CD1c-positive myeloid dendritic cell (primary cell): ENCODE measurements around the gene REEP6.
"Not testable (repeated sequence)": the region's sequence is repeated elsewhere in the genome, so short reads cannot be mapped to it uniquely, and the experiment has no call there.

Source experiments
- DNase-seq: peaks from one replicate; pipeline ENCODE4 v3.0.0-alpha.2; 2016; ENCODE audit errors: extremely low spot score

The REEP6 gene

DNA sequence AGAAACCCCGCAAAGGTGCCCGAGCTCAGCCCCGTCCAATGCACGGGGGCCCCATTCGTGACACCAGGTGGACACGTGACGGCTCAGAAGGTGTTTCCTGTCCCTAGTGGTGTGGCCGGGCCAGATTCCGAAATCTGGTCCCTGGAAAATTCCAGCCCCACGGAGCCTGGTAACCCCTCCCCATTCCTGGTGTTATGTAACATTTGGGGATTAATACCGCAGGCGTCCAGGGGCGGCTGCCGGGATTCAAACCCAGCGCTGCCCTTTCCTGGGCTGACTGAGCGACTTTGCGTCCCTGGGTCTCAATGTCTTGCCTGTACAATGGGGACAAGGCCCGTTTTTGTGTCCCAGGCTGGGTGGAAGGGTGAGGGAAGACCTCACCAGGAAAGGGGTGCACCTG is 31.9 kb downstream of the REEP6 start:
- no peak for DNase-seq

DNA sequence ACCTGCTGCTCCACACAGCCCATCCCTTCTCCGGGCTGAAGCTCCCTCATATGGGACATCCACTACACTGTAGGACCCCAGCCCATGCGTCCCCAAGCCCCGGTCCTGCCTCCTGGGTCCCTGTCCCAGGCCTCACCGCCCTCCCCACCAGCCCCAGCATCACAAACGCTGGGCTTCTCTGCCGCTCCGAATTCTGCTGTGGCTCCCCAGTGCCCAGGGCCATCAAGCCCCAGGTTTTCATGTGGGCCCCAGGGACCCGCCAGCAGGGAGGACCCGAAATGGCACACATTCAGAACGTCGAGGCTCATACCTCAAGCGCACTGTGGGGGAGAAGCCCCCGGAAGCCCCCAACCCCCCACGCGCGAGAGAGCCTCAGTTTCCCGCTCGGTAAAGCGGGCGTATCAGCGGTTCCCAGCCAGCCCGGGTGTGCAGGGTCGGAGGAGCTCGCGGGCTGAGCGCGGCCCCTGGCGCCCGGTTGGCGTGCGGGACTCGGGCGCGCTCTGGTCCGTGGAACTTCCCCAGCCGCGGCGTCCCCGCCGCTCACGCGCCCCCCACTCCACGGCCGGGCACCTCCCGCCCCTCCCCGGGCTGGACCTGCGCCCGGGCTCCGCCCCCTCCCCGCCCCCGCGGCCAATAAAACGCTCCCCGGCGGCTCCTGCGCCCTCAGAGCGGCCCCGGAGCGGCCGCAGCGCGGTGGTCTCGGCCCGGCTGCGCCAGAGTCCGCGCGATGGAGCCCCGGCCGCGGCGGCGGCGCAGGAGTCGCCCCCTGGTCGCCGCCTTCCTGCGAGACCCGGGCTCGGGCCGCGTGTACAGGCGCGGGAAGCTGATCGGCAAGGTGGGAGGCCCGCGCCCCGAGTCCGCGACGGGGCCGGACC is 32.7 kb downstream of the REEP6 start, which contains the start of gene PLK5:
Gene PLK5 (plus strand): TSS at position 666 of the 875 bp plus-strand sequence. CDS start 2,920 bp downstream, outside the sequence.
- no peak for DNase-seq

DNA sequence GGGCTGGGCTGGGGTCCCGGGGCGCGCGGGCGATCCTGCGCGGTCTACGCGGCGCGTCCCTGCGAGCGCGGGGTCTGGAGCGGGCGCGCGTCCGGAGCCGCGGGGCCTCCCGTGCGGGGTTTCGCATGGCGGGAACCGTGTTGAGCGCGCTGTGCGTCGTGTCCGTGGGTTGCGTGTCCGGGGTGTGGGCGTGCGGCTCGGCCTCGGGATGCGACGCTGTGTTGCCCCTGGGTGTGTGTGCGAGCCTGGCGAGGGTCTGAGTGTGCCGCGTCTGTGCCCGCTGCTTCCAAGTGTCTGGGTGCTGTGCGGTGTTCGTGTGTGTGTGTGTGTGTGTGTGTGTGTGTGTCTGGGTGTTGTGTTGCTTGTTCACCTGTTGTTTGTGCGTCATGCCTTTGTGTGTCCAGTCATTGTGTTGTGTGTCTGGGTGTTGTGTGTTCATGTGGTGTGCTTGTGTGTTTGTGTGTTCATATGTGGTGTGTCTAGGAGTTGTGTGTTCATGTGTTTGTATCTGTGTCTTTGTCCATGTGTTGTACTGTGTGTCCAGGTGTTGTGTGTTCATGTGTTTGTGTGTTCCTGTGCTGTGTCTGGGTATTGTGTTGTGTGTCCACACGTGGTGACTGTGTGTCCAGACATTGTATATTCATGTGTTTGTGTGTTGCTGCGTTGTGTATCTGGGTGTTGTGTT is 33.4 kb downstream of the REEP6 start:
- no peak for DNase-seq

DNA sequence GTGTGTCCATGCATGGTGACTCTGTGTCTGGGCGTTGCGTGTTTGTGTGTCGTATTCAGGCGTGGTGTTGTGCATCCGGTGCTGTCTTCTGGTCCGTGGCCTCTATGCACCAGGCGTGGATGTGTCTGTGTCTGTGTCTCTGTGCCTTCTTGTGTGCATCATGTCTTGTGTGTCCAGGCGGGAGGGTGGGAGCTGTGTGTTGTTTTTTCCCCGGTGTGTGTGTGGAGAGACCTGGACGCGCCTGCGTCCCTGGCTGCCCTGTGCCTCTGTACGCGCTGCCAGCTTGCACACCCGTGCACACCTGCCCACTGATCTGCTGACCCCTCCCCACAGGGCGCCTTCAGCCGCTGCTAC is 34.0 kb downstream of the REEP6 start:
- no peak for DNase-seq

DNA sequence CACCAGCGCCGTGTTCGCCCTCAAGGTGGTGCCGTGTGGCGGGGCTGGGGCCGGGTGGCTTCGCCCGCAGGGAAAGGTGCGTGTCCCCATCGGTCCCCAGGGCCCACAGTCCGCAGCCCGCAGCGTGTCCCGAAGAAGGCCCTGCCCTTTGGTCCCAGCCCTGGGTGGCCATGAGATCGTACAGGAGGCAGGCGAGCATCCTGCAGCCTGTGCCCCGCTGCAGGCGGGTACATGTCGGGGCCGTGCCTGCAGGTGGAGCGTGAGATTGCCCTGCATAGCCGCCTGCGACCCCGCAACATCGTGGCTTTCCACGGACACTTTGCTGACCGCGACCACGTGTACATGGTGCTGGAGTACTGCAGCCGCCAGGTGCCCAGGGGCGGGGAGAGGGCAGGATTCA is 34.4 kb downstream of the REEP6 start:
- no peak for DNase-seq

DNA sequence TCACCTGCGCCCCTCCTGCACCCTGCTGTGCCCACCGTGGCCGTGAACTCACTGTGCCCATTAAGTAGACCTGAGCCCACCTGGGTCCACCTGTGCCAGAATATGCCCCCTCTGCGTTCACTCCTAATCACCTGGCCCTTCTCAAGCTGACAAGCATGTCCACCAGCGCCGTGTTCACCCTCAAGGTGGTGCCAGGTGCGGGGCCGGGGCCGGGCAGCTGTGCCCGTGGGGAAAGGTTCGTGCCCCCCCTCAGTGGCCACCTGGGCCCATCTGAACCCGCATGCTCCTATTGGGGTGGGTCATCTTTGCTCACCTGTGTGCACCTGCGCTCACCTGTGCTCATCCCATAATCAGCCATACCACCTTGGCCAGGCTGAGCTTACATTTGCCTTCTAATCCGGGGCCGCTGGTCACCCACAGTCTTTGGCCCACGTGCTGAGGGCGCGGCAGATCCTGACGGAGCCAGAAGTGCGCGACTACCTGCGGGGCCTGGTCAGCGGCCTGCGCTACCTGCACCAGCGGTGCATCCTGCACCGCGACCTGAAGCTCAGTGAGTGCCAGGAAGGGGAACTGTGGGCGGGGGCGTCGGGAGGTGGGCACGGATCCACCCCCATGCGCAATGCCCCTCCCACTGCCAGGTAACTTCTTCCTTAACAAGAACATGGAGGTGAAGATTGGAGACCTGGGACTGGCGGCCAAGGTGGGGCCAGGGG is 35.2 kb downstream of the REEP6 start:
- DNase-seq, result no peak

DNA sequence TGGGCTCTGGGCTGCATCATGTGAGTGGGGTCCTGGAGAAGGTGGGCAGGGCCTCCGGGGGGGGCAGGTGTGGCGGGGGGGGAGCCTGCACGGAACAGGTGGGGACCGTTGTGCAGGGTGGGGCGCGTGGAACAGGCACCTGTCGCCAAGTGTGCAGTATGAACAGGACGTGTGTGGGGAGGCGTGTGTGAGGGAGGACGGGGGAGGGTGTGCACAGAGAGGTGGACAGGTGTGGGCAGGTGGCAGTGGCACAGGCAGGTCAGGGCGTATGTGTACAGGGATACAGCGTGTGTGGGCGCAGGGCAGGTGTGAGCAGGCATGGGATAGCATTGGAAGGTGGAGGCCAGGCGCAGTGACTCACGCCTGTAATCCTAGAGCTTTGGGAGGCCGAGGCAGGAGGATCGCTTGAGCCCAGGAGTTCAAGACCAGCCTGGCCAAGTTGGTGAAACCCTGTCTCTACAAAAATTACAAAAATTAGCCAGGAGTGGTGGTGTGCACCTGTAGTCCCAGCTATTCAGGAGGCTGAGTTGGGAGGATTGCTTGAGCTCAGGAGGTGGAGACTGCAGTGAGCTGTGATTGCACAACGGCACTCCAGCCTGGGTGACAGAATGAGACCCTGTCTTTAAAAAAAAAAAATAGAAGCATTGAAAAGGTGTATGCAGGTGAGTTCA is 36.1 kb downstream of the REEP6 start:
- no peak for DNase-seq

DNA sequence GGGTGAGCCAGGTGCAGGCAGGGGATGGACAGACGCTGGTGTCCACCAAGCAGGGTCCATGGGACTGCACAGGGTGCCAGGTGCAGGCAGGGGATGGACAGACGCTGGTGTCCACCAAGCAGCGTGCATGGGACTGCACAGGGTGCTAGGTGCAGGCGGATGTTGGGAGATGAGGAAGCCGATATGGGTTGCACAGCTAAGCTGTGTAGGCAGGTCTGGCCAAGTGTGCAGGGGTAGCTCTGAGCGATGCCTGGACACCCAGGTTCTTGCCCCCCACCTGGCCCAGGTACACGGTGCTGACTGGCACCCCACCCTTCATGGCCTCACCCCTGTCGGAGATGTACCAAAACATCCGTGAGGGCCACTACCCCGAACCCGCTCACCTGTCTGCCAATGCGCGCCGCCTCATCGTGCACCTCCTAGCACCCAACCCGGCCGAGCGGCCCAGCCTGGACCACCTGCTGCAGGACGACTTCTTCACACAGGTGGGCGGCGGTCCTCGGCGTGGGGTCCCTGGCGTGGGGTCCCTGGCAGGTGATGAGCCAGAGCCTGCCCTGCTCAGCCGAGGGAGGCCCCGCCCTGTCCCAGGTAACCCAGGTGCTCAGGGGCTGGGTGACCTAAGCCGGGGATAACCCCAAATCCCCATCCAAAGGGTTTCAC is 36.8 kb downstream of the REEP6 start:
- no peak for DNase-seq

DNA sequence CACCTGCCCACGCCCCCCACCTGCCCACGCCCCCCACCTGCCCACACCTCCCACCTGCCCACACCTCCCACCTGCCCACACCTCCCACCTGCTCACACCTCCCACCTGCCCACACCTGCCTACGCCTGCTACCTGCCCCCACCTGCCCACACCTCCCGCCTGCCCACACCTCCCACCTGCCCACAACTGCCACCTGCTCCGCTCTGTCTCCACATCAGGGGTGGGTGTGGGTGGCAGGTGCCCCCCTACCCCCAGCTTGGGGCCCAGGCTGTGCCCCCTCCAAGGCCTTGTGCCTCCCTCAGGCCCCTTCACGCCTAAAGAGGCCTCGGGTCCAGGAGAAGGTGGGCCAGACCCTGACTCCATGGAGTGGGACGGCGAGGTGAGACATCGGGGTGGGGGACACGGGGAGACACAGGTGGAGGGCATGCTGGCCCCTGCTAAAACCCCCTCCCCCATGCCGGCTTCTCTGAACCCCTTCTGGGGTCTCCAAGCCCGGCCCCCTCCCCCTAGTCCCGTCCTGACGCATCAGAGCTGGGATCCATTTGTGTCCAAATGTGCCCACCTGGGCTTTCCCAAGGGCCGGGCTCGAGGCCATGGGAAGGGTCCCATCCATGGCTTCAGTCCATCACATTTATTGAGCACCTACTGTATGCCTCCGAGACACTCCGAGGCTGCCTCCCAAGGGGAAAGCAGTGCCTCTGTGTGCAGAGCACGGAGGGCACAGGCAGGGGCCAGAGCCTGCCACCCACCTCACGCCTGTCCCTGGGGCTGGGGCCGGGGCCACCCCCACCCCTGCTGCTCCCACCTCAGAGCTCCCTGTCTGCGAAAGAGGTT is 37.8 kb downstream of the REEP6 start:
- DNase-seq, result no peak

DNA sequence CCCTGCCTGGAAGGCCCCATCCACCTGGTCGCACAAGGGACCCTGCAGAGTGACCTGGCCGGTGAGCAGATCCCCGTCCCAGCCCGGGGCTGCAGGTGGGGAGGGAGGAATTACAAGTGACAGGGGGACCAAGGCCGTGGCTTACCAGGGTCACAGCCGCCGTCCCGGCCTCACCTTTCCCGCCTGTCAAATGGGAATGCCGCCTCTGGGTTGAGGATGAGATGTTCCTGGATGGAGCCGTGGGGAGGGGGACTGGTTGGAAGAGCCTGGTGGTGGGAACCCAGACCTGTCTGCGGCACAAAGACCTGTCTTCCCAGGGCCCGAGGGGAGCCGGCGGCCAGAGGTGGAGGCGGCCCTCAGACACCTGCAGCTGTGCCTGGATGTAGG is 38.4 kb downstream of the REEP6 start:
- no peak for DNase-seq

DNA sequence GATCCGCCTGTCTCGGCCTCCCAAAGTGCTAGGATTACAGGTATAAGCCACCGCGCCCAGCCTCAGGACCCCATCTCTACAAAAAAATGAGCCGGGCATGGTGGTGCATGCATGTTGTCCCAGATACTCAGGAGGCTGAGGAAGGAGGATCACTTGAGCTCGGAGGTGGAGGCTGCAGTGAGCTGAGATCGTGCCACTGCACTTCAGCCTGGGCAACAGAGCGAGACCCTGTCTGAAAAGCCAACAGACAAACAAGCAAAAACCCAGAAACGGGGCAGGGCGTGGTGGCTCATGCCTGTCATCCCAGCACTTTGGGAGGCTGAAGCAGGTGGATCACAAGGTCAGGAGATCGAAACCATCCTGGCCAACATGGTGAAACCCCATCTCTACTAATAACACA is 39.9 kb downstream of the REEP6 start:
- not testable (repeated sequence) for DNase-seq

DNA sequence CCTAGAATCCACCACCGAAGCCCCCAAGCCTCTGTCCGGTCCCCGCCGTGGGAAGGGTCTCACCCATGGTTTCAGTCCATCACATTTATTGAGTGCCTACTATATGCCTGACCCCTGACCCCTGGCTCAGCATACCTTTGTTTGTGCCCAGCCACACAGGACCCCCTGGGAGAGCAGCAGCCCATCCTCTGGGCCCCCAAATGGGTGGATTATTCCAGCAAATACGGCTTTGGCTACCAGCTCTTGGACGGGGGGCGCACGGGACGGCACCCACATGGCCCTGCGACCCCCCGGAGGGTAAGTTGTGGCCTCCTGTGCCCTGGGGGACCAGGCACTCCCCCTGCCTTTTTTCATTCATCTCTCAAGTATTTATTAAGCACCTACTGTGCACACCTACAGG is 40.6 kb downstream of the REEP6 start:
- no peak for DNase-seq

DNA sequence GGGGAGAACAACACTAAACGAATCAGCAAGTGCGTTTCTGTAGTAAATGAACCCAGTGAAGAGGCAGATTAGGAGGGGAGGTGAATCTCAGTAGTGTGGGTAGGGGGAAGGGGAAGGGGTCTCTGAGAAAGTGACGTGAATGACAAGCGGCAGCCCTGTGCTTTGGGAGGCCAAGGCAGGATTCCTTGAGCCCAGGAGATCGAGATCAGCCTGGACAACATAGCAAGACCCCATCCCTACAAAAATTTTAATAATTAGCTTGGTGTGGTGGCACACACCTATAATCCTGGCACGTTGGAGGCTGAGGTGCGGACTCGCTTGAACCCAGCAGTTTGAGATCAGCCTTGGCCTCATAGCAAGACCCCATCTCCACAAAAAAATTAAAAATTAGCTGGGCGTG is 41.0 kb downstream of the REEP6 start:
- DNase-seq, result no peak

DNA sequence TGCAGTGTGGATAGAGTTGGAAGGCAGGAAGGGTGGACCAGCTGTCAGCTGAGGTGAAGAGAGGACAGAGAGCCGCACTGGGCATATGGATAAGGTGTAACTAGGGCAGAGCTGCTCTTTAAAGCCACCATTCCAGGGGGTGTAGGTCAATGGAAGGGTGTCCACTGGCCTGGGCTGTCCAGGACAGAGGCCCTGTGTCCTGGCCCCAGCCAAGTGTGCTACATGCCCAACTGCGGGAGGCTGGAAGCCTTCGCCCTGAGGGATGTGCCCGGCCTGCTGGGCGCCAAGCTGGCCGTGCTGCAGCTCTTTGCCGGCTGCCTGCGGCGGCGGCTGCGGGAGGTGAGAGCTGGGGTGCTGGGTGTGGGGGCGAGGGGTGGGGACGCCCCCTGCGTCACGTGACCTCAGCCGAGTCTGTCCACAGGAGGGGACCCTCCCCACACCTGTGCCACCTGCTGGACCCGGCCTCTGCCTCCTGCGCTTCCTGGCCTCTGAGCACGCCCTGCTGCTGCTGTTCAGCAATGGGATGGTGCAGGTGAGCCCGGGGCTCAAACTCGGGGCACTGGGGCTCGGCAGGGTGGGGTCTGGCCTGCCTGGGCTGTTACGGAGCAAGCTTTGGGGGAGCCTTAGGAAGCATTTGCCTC is 42.6 kb downstream of the REEP6 start:
- DNase-seq, result no peak

DNA sequence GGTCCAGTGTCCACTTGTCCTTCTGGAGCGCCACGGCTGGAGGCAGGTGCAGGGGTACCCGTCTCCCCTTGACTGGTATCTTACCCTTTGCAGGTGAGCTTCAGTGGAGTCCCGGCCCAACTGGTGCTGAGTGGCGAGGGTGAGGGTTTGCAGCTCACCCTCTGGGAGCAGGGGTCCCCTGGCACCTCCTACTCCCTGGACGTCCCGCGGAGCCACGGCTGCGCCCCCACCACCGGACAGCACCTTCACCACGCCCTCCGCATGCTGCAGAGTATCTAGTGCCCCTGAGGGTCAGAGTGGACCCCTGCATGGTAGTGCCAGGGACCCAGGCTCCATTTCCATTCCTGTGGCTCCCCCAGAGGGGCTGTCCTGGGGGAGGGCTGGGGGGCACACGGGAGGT is 44.0 kb downstream of the REEP6 start:
- no peak for DNase-seq

DNA sequence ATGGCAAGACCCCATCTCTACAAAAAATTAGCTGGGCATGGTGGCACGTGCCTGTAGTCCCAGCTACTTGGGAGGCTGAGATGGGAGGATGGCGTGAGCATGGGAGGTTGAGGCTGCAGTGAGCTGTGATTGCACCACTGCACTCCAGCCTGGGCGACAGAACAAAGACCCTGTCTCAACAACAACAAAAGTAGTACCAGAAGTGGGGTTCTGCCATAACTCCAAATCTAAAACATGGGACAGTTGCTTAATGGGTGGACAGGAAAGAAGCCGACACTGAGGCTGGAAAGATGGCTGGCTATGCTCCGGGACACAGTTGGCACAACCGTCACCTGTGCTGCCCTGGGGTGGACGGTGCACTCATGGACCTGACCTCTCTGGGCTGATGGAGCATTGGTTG is 44.7 kb downstream of the REEP6 start:
- DNase-seq, result not testable (repeated sequence)

DNA sequence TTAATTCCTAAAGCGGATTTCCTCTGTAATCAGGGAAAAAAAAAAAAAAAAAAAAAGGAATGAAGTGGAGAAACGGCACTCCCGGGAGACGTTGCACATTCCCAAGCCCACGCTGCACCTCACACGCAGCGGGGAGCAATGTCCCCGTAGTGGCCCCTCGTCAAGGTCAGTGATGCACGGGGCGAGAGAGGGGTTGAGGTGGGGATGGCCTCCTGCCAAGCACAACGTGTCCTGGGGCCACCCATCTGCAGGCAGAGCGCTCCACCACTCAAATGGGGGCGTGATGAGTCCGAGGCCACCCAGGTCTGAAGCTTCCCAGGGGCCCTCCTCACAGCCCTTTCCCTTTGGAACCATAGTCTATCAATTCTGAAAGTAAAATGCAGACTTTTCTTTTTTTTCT is 48.0 kb downstream of the REEP6 start:
- DNase-seq, result no peak

DNA sequence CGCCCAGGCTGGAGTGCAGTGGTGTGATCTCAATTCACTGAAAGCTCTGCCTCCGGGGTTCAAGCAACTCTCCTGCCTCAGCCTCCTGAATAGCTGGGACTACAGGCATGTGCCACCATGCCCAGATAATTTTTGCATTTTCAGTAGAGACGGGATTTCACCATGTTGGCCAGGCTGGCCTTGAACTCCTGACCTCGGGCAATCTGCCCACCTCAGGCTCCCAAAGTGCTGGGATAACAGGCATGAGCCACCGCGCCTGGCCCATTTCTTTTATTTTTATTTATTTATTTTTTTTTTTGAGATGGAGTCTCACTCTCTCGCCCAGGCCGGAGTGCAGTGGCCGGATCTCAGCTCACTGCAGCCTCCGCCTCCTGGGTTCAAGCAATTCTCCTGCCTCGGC is 48.8 kb downstream of the REEP6 start:
- not testable (repeated sequence) for DNase-seq

DNA sequence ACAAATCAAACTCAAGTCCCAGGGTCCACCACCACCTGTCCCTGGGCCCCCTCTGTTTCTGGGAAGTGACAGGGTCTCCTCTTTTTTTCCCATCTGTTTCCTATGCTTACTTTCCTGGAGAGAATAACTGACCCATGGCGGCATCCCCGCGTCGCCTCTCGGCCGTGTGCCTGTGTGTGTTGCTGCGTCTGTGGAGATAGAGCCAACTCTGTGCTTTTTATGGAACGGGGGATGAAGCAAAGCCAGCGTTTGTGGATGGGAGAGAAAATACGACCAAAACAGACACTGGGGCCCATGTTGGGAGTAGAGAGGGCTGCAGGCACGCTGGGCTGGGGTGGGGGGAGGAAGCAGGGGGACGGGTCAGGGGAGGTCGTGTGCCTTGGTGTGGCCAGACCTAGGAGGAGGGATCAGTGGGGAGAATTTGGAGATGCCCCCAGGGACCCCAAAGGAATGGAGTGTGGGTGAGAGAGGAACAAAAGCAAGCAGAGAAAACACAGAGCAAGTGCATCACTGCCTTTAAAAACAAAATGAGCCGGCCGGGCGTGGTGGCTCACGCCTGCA is 49.5 kb downstream of the REEP6 start:
- no peak for DNase-seq
